DOHH2 (cell line): ENCODE results near the gene NEUROD4.

Experiments
- CTCF ChIP-seq: fragments of 200-600 bp; sonication (generic); IDR thresholded peaks from one replicate; pipeline ENCODE4 v1.5.1; 2014; ENCODE audit warnings: antibody characterized with exemption, mild to moderate bottlenecking, low read depth, low read length; ENCODE audit not compliant: poor library complexity, severe bottlenecking
- EZH2phosphoT487 ChIP-seq: fragments of 200-600 bp; sonication (generic); IDR thresholded peaks from 2 replicates; pipeline ENCODE4 v1.6.1; 2017; ENCODE audit warnings: borderline replicate concordance, mild to moderate bottlenecking, antibody characterized with exemption, low read length, moderate library complexity, mixed read lengths

DNA sequence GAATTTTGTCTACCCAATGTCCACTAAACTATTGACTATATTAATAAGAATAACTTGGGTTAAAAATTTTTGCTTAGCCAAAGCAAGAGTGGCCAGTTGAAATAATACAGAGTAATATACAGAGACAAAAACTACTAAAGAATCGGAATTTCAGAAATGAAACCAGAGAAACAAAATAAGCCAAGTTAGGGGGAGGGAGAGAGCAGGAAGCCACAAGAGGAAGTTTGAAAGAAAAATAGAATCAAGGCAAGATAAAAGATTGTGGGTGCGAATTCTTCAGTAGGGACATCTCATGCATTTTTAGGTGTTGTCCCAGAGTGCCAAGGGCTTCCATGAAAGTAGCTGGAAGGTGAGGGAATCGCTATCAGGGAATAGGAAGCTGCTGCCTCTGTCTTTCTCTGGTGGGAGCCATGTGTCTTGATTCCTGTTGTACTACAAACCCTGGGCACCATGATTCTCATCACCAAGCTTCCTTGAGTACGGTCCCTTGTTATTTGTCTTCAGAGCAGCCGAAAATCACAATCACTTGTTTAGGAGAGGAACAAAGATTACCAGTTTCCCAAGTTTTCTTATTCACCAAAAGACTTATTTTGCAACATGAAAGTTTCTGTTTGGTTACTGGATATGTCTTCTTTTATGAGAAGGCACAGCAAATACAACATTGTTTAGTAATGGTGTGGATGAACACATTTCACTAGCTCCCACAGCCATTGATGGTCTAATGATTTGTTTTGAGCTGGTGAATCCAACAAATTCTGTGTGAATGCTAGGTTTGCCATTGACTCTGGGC is 16.7 kb downstream of the NEUROD4 start:
- TF ChIP-seq CTCF (no peak), EZH2phosphoT487 (no peak)
